Measurements from ENCODE around the gene DDX39A.

GRCh38 chr19:14467391-14467790 is 48.2 kb upstream of the DDX39A start:
- TF ChIP-seq ATF3 (IDR thresholded peaks at IDR 0.05; ENCODE audit: insufficient read depth, low read depth, low read length) (no peak), TCF12 (IDR thresholded peaks at IDR 0.05; ENCODE audit: low read depth, low read length) (no peak), GABPA (IDR thresholded peaks at IDR 0.05; ENCODE audit: borderline replicate concordance, insufficient read depth, low read length) (no peak), CTCF (IDR thresholded peaks at IDR 0.05; ENCODE audit: control extremely low read depth in 1 of 3, insufficient read depth in 1 of 3, low read depth in 1 of 3, low read length in 3 of 3) (no peak), POLR2A (IDR thresholded peaks at IDR 0.05; ENCODE audit: control extremely low read depth in 1 of 2, low read depth in 2 of 2, low read length in 2 of 2) (no peak), CBX5 (IDR thresholded peaks at IDR 0.05; ENCODE audit: low read depth, low read length) (no peak), YY1 (IDR thresholded peaks at IDR 0.05; ENCODE audit: low read depth, low read length) (no peak)

Measured in H1 (cell line).